SK-N-SH treated with all-trans-retinoic acid at 6 μM for 48 hours (cell line): ENCODE data around the gene CMBL.

Experiments
- ATAC-seq: fragments of 200-7000 bp; cut with Tn5 transposase; 3 replicates; pipeline ENCODE4 v1.9.1; 2020; ENCODE audit warnings: mild to moderate bottlenecking, moderate library complexity
- ARNTL ChIP-seq: fragments of 450-650 bp; formaldehyde crosslinking; IDR thresholded peaks from 2 replicates; pipeline ENCODE4 v1.5.0; 2020; ENCODE audit warnings: low read depth, mild to moderate bottlenecking, moderate library complexity, borderline replicate concordance
- BACH2 ChIP-seq: fragments of 250-450 bp; sonication (Bioruptor Pico); IDR thresholded peaks from 2 replicates; pipeline ENCODE4 v1.9.0; 2021; ENCODE audit warnings: mild to moderate bottlenecking, borderline replicate concordance
- CSDC2 ChIP-seq: fragments of 250-450 bp; sonication (Bioruptor Pico); IDR thresholded peaks from 2 replicates; pipeline ENCODE4 v1.5.0; 2020; ENCODE audit warnings: mild to moderate bottlenecking, moderate library complexity
- CSRNP3 ChIP-seq: fragments of 250-450 bp; sonication (Bioruptor Pico); IDR thresholded peaks from 2 replicates; pipeline ENCODE4 v1.5.1; 2021; ENCODE audit warnings: mild to moderate bottlenecking, moderate library complexity
- ESRRG ChIP-seq: fragments of 250-450 bp; sonication (Bioruptor Pico); IDR thresholded peaks from 2 replicates; pipeline ENCODE4 v1.6.1; 2021; ENCODE audit warnings: mild to moderate bottlenecking
- GLIS3 ChIP-seq: fragments of 250-450 bp; sonication (Bioruptor Pico); IDR thresholded peaks from 2 replicates; pipeline ENCODE4 v1.5.0; 2020; ENCODE audit warnings: mild to moderate bottlenecking, moderate library complexity
- ISL1 ChIP-seq: fragments of 250-450 bp; sonication (Bioruptor Pico); IDR thresholded peaks from 2 replicates; pipeline ENCODE4 v2.1.2; 2022; ENCODE audit warnings: mild to moderate bottlenecking, moderate library complexity
- PPARA ChIP-seq: fragments of 250-450 bp; sonication (Bioruptor Pico); IDR thresholded peaks from 2 replicates; pipeline ENCODE4 v1.5.0; 2020; ENCODE audit warnings: mild to moderate bottlenecking, borderline replicate concordance
- RARB ChIP-seq: fragments of 250-450 bp; sonication (Bioruptor Pico); IDR thresholded peaks from 2 replicates; pipeline ENCODE4 v1.8.0; 2021; ENCODE audit warnings: mild to moderate bottlenecking, moderate library complexity
- SNAI2 ChIP-seq: fragments of 250-450 bp; sonication (Bioruptor Pico); IDR thresholded peaks from 2 replicates; pipeline ENCODE4 v1.5.0; 2020; ENCODE audit warnings: mild to moderate bottlenecking, moderate library complexity
- TCF4 ChIP-seq: fragments of 250-450 bp; sonication (Bioruptor Pico); IDR thresholded peaks from 2 replicates; pipeline ENCODE4 v1.8.0; 2021; ENCODE audit warnings: mild to moderate bottlenecking, moderate library complexity, borderline replicate concordance
- TOX ChIP-seq: fragments of 250-450 bp; sonication (Bioruptor Pico); IDR thresholded peaks from 2 replicates; pipeline ENCODE4 v1.8.0; 2021; ENCODE audit warnings: mild to moderate bottlenecking, moderate library complexity, borderline replicate concordance
- ZC3H10 ChIP-seq: fragments of 250-450 bp; sonication (Bioruptor Pico); IDR thresholded peaks from 2 replicates; pipeline ENCODE4 v1.5.1; 2021; ENCODE audit warnings: mild to moderate bottlenecking, moderate library complexity
- ZFP3 ChIP-seq: fragments of 250-450 bp; sonication (Bioruptor Pico); IDR thresholded peaks from 2 replicates; pipeline ENCODE4 v1.5.0; 2020; ENCODE audit warnings: mild to moderate bottlenecking, moderate library complexity
- ZFP30 ChIP-seq: fragments of 450-650 bp; formaldehyde crosslinking; IDR thresholded peaks from 2 replicates; pipeline ENCODE4 v1.5.0; 2022; ENCODE audit warnings: mild to moderate bottlenecking, moderate library complexity
- ZNF70 ChIP-seq: fragments of 450-650 bp; formaldehyde crosslinking; IDR thresholded peaks from 2 replicates; pipeline ENCODE4 v1.5.0; 2020; ENCODE audit warnings: mild to moderate bottlenecking, moderate library complexity
- ZNF8 ChIP-seq: fragments of 450-650 bp; formaldehyde crosslinking; IDR thresholded peaks from 2 replicates; pipeline ENCODE4 v1.5.0; 2020; ENCODE audit warnings: mild to moderate bottlenecking, moderate library complexity
- TF ChIP-seq, protein P1 (sequence below): fragments of 250-450 bp; sonication (Bioruptor Pico); IDR thresholded peaks from 2 replicates; pipeline ENCODE4 v1.5.0; 2020; ENCODE audit warnings: mild to moderate bottlenecking, moderate library complexity
- TF ChIP-seq, protein P2 (sequence below): fragments of 250-450 bp; sonication (Bioruptor Pico); IDR thresholded peaks from 2 replicates; pipeline ENCODE4 v1.8.0; 2021; ENCODE audit warnings: low read depth, mild to moderate bottlenecking, moderate library complexity, borderline replicate concordance

CMBL gene

GRCh38 chr5:10329820-10330481 lies 22.2 kb upstream of the CMBL start:
- peak; percentile 89 for ATAC-seq
- 0 out of 2 replicates have a peak, but pooled peaks have one; percentile 9 for TF ChIP-seq TCF4 (CRISPR knock-in tag)
- no peak for TF ChIP-seq TOX
- TF ChIP-seq ISL1 (CRISPR knock-in tag), result peak; percentile 62

DNA sequence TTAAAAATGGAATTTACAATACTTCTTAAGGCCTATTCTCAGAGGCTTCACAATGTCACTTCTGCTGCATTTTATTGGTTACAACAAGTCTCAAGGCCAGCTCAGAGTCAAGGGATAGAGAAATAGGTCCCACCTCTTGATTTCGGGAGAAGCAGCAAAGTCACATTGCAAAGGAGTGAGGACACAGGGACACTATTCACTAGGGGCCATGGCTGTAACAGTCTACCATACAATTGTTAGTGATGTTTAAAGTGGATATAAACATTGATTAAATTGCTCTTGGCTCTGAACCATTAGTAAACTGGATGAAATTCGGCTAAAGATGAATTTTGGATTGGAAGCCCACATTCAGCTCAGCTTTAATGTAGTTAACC lies 21.7 kb upstream of the CMBL start:
- TF ChIP-seq ISL1 (CRISPR knock-in tag) (no peak), ZNF8 (CRISPR knock-in tag) (no peak), ARNTL (CRISPR knock-in tag) (no peak), CSDC2 (CRISPR knock-in tag) (no peak), ZFP30 (CRISPR knock-in tag) (no peak), CSRNP3 (CRISPR knock-in tag) (no peak), ZNF70 (CRISPR knock-in tag) (no peak), ZC3H10 (CRISPR knock-in tag) (no peak), ZFP3 (CRISPR knock-in tag) (no peak), TCF4 (CRISPR knock-in tag) (no peak), BACH2 (CRISPR knock-in tag) (no peak), SNAI2 (CRISPR knock-in tag) (no peak), PPARA (CRISPR knock-in tag) (no peak)
- TF ChIP-seq, protein P1, sequence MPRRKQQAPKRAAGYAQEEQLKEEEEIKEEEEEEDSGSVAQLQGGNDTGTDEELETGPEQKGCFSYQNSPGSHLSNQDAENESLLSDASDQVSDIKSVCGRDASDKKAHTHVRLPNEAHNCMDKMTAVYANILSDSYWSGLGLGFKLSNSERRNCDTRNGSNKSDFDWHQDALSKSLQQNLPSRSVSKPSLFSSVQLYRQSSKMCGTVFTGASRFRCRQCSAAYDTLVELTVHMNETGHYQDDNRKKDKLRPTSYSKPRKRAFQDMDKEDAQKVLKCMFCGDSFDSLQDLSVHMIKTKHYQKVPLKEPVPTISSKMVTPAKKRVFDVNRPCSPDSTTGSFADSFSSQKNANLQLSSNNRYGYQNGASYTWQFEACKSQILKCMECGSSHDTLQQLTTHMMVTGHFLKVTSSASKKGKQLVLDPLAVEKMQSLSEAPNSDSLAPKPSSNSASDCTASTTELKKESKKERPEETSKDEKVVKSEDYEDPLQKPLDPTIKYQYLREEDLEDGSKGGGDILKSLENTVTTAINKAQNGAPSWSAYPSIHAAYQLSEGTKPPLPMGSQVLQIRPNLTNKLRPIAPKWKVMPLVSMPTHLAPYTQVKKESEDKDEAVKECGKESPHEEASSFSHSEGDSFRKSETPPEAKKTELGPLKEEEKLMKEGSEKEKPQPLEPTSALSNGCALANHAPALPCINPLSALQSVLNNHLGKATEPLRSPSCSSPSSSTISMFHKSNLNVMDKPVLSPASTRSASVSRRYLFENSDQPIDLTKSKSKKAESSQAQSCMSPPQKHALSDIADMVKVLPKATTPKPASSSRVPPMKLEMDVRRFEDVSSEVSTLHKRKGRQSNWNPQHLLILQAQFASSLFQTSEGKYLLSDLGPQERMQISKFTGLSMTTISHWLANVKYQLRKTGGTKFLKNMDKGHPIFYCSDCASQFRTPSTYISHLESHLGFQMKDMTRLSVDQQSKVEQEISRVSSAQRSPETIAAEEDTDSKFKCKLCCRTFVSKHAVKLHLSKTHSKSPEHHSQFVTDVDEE (CRISPR knock-in tag), result no peak
- ATAC-seq, result peak; percentile 44

GRCh38 chr5:10328323-10328722 lies 20.6 kb upstream of the CMBL start:
- TF ChIP-seq ESRRG (CRISPR knock-in tag) (no peak), RARB (no peak), ARNTL (CRISPR knock-in tag) (no peak), ZNF70 (CRISPR knock-in tag) (no peak), ZNF8 (CRISPR knock-in tag) (no peak), CSDC2 (CRISPR knock-in tag) (no peak), GLIS3 (no peak), ZC3H10 (CRISPR knock-in tag) (no peak)
- TF ChIP-seq, protein P2, sequence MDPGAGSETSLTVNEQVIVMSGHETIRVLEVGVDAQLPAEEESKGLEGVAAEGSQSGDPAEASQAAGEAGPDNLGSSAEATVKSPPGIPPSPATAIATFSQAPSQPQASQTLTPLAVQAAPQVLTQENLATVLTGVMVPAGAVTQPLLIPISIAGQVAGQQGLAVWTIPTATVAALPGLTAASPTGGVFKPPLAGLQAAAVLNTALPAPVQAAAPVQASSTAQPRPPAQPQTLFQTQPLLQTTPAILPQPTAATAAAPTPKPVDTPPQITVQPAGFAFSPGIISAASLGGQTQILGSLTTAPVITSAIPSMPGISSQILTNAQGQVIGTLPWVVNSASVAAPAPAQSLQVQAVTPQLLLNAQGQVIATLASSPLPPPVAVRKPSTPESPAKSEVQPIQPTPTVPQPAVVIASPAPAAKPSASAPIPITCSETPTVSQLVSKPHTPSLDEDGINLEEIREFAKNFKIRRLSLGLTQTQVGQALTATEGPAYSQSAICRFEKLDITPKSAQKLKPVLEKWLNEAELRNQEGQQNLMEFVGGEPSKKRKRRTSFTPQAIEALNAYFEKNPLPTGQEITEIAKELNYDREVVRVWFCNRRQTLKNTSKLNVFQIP (CRISPR knock-in tag), result no peak
- TF ChIP-seq, protein P1 (CRISPR knock-in tag), result no peak
- no peak for ATAC-seq
